Stimulated activated CD8-positive, alpha-beta memory T cell treated with anti-CD3 and anti-CD28 coated beads, Interleukin-12 subunit alpha, Interleukin-12 subunit beta, amount 100 ng/mL, for 24 hours (primary cell): ENCODE results near the gene CCDC154.

ENCODE experiments used
- DNase-seq: peaks from one replicate; pipeline ENCODE4 v3.0.0-alpha.2; 2020; ENCODE audit errors: extremely low read depth

Gene CCDC154

DNA sequence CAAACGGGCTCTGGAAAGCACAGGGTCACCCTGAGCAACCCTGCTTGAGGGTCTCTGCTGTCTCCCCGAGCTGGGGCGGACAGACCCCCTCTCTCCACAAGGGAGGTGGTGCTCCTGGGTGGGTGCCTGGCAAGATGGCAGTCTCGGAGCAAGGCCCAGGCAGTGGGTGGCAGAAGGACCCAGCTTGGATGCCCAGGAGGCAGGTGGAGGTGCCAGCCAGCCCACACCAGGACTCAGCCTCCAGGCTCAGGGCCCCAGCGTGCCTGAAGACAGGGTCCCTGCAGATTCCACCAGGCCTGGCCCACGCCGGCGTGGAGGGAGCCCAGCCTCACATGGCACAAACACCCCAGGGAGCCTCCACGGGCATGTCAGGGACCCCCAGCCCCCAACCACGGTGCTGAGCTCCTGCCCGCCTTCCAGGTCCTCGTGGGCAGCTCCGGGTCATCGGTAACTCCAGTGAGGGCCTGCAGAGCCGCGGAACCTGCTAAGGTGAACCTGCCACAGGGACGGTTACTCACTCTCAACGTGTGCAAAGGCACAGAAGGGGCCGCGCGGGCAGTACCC is 50.7 kb downstream of the CCDC154 start:
- DNase-seq: no peak

DNA sequence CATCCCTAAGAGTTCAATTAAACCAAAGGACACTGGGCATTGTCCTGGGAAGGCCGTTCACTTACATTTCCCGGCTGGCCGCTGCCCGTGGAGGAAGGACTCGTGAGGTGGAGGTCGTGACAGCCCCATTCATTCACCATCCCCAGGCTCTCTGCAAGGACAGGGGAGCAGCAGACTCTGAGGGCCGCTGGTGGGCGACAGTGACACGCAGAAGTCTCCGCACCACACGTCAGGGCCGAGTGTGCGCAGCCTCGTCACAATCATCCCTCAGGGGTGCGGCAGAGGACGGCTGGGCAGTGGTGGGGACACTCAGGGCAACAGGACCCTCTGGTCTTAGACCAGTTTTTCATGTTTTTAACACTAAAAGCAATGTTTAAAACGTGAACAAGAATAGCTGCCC is 51.5 kb downstream of the CCDC154 start:
- DNase-seq: no peak

- no peak for DNase-seq
These were observed 54.0 kb downstream of the CCDC154 start for GRCh38 chr16:1390239-1390779.

DNA sequence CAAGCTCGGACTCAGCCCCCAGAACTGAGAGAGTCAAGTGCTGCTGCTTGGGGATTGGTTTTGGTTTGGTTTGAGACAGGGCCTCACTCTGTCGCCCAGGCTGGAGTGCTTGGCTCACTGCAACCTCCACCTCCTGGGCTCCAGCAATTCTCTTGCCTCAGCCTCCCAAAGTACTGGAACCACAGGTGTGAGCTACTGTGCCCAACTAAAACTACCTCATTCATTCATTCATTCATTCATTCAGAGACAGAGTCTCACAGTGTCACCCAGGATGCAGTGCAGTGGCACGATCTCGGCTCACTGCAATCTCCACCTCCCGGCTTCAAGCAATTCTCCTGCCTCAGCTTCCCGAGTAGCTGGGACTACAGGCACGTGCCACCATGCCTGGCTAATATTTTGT is 54.6 kb downstream of the CCDC154 start:
- DNase-seq: no peak

- no peak for DNase-seq
These were observed 57.0 kb downstream of the CCDC154 start for GRCh38 chr16:1387331-1387730.

GRCh38 chr16:1385232-1385631 is 59.1 kb downstream of the CCDC154 start:
- DNase-seq: no peak
